ENCODE results near the gene ZSCAN21.

ZSCAN21 gene

DNA sequence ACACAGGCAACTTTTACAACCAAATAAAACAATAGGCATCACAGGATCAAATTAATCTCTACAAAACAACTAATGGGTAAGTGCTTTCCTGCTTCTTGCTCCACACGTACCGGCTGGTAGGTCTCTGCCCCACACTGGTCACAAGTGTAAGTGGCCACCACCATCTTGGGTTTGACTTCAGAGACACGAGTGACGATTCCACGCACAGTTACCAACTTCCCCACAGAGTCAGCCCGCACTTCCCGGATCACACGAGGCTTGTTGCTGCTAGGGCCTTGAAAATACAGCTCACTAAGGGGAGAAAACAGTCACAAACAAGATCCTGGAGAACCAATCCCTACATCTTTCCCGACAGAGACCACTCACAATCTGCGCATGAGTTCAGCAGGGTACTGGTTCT lies 49.3 kb downstream of the ZSCAN21 start:
- no peak for DNase-seq (ENCODE audit: low read depth in 1 of 2, low spot score in 1 of 2)

DNA sequence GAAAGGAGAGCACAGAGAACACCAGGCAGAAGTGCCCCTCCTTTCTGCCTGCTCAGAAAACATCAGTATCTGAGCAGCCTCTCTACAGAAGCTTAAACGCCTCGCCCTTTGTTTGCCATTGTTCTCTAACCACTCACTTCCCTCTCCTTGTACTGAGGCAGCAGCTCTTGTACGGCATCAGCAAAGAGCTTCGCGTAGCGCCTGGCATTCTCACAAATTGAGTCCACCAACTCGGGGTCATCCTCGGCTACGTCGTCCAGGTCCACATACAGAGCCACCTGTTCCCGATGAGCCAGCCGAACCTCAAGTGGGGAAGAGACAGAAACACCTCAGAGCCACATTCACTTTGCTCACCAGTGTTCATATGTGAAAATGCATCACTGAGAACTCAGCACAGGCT lies 49.9 kb downstream of the ZSCAN21 start:
- DNase-seq (ENCODE audit: low read depth in 1 of 2, low spot score in 1 of 2) = no peak

DNA sequence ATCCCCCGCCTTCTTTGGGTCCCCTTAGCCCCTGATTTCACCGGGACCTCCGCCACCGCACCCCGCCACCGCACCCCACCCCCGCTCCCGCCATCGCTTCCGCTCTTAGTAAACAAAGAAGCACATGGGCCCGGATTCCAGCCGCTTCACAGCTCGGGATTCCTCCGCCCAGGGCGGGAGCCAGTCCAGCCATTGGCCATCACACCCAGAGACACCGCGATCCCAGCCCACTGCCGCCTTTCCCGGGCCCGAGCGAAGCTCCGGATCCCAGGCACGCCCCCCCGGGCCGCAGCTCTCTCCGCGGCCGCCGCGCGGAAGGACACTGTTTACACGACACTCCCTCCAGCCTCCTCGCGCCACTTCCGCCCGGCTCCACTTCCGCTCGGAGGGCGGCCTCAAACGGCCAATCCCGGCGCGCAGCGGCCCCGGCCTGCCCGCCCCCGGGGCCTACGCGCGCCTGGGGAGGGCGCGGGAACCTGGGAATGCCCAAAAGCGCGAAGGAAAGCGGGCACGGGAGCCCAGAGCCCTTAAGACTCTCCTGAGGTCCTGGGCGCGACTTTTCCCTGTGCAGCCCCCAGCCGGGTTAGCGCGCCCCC lies 50.9 kb downstream of the ZSCAN21 start:
- peak; percentile 64 to 80 for DNase-seq (ENCODE audit: low read depth in 1 of 2, low spot score in 1 of 2)

DNA sequence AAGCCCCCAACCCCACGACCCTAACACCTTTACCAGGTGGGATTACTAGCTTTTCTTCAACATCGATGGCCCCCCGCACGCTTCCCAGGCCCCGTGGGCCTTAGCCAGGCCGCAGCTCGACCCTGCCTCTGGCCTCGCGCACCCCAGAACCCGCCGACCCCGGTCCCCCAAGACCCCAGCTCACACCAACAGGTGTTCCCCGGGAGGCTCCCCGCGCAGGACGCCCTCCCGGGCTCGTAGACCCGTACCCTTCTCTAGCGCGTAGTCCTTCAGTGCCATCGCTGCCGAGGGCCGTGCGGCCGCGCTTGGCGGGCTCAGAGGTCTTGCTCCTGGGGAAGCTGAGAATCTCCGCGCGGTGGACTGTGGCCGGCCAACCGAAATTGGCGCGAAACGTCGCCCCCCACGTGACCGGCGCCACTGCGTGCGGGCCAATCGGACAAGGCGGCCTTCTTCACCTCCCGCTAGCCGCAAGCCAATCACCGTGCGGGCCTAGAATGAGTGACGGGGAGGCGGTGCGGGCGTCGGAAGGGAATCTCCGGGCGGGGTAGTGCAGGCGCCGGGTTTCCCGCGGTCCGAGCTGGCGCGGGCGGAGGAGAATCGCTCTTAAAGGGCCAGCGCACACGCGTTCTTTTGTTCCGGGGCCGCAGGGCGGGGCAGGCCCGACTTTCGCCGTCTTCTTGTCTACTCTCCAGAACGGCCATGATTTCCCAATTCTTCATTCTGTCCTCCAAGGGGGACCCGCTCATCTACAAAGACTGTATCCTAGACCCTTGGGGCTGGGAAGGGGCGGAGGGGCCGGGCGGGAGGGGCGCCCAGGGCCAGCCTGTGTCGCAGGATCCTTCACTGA lies 51.7 kb downstream of the ZSCAN21 start, which contains the start of the genes AP4M1 and MCM7:
Gene AP4M1 (plus strand): TSS at position 628 of the 847 bp plus-strand sequence. CDS start 72 bp downstream, at position 700.
Gene MCM7 (minus strand): TSS at position 382 of the 847 bp plus-strand sequence. CDS start 103 bp downstream, at position 279.
- DNase-seq (ENCODE audit: low read depth in 1 of 2, low spot score in 1 of 2) = peak; percentile 90 to 95

DNA sequence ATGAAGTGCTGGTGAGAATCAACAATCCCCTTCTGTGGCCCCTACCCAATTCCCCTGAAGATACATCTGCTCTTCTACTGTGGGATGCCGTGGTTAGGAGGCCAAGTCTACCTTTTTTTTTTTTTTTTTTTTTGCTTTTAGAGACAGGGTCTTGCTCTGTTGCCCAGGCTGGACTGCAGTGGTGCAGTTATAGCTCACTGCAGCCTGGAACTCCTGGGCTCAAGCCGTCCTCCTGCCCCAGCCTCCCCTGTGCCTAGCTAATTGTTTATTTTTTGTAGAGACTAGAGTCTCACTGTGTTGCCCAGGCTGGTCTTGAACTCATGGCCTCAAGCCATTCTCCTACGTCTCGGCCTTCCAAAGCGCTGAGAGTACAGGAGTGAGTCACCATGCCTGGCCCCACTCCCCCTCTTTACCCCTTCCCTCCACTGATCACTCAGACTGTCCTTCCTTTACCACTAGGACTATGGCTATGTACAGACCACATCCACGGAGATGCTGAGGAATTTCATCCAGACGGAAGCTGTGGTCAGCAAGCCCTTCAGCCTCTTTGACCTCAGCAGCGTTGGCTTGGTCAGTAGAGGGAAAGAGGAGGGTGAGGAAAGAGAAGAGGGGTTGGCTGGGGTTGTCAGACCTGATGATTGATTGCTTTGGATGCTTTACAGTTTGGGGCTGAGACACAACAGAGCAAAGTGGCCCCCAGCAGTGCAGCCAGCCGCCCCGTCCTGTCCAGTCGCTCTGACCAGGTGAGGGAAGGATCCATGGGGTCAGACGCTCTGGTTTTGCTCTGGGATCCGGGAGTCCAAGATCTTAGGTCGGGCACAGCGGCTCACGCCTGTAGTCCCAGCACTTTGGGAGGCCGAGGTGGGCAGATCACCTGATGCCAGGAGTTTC lies 53.6 kb downstream of the ZSCAN21 start:
- no peak for DNase-seq (ENCODE audit: low read depth in 1 of 2, low spot score in 1 of 2)

DNA sequence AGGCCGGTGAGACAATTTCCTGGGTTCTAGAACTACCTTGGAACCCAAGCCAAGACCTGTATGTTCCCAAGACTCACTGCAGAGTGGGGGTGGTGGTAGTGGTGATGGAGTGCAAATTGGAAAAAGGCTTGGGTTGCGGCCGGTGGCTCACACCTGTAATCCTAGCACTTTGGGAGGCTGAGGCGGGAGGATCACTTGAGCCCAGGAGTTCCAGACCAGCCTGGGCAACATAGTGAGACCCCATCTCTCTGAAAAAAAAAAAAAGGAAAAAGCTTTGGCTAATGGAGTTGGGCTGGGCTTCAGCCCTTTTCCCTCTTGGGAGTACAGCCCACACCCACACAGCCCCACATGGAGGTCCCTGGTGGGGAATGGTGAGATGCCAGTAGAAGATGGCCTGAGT lies 56.0 kb downstream of the ZSCAN21 start:
- DNase-seq (ENCODE audit: low read depth in 1 of 2, low spot score in 1 of 2) = no peak

DNA sequence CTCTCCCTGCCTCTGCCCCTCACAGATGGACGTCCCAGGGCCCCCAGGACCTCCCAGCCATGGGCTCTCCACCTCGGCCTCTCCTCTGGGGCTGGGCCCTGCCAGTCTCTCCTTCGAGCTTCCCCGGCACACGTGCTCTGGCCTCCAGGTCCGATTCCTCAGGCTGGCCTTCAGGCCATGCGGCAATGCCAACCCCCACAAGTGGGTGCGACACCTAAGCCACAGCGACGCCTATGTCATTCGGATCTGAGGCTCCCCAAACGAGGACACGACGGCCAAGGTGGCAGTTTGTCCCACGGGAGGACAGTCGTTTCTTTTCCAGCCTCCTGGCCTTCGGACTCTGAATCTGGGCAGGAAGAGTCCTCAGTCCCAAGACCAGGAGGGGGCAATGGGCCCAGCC lies 57.1 kb downstream of the ZSCAN21 start:
- DNase-seq (ENCODE audit: low read depth in 1 of 2, low spot score in 1 of 2) = no peak

DNA sequence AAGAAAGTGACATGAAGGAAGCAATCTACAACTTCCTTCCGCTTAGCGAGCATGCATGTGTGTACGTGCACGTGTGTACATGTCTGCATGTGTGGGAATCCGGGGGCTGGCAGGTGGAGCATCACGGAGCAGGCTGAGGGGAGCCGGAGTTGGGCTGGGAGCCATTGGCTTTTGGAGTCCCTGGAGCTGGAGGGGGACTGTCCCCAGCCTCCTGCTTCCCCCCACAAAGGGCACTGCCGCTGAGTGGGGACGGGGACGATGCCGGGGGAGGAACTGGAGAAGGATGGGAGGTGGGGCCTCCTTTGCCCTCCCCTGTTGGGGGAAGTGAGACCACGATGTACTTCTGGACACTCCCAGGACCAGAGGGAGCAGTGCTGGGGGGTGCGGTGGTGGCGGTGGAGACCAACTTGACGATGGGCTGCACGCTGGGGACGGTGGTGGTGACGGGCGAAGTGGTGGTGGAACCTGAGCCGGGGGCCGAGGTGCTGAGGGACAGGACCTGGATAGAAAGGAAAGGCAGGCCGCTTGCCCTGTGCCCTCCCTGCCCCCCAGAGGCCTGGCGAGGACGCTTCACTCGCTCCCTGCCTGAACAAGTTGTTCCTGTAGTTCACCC lies 57.7 kb downstream of the ZSCAN21 start:
- DNase-seq (ENCODE audit: low read depth in 1 of 2, low spot score in 1 of 2) = no peak

DNA sequence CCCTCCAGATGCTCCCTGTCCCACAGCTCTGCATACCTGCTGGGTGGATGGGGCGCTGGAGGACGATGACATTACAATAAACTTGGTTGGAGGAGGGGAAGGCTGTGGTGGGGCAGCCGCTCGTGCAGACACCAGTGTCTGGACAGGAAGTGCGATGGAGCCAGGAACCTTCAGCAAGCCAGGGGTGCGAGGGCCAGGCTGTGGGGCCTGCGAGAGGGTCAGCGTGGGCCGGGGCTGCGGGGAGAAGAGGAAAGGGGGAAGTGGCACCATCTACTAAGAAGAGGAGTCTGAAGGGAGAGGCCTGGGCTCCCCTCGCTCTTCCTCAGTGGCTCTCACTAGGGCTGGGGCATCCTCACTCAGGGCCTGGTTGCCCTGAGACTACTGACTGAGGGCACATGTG lies 58.3 kb downstream of the ZSCAN21 start:
- no peak for DNase-seq (ENCODE audit: low read depth in 1 of 2, low spot score in 1 of 2)

DNA sequence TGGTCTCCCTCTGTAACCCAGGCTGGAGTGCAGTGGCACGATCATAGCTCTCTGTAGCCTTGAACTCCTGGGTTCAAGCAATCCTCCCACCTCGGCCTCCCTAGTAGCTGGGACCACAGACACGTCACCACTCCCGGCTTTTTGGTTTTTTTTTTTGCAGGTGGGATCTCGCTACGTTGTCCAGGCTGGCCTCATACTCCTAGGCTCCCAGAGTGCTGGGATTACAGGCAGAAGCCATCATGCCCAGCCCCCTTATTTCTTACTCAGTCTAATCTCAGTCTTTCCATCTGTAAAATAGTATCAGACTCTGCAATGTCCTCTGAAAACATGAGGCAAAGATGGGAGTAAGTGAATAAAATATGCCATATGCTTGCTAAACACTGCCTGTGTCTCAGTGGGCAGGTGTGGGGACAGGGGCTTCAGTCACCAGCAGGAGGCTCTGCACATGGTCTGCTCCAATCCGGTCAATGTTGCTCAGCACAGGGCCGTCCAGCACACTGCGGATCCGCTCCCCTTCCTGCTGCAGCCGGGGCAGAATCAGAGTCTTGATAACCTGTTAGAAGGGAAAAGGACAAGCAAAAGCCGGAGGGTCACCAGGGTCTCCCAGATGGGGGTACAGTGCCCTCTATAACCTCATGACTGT lies 60.1 kb downstream of the ZSCAN21 start:
- DNase-seq (ENCODE audit: low read depth in 1 of 2, low spot score in 1 of 2) = no peak

DNA sequence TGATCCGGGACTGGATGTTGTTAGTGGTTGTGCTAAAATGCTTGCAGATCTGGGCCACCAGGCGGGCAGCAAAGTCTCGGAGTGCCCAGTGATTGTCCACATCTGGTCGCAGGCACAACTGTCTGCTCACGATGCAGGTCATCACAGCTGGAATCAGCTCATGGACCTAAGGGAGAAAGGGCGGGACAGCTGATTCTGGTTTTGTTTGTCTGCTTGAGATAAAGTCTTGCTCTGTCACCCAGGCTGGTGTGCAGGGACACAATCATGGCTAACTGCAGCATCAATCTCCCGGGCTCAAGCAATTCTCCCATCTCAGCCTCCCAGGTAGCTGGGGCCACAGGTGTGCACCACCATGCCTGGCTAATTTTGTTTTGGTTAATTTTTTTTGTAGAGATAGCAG lies 61.6 kb downstream of the ZSCAN21 start:
- DNase-seq (ENCODE audit: low read depth in 1 of 2, low spot score in 1 of 2) = no peak

DNA sequence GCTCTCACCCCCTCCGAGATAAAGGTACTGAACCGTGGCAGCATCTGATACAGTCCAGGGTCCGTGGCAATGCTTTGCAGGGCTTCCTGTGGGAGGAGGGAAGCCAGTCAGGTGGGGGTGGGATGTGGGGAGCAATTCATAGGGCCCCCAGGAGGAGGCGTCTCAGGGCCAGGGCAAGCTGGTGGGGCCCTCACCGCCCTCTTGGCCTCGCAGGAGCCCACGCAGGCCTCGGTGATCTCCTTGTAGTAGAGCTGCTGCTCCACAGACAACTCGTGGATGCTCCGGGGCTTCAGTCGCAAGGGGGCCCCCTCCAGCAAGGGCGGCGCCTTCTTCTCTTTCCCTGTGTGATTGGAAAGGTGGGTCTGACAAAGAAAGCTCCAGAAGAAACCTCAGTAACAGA lies 62.3 kb downstream of the ZSCAN21 start:
- DNase-seq (ENCODE audit: low read depth in 1 of 2, low spot score in 1 of 2) = no peak

Data from activated T-helper 1 cell treated with anti-CD3 and anti-CD28 coated beads, Interleukin-2, amount 50 U/mL, for 16 hours (primary cell).